ENCODE data around the gene LRRIQ4.

GRCh38 chr3:169841171-169841570, 28.5 kb downstream of the LRRIQ4 start:
- TF ChIP-seq, protein P1, sequence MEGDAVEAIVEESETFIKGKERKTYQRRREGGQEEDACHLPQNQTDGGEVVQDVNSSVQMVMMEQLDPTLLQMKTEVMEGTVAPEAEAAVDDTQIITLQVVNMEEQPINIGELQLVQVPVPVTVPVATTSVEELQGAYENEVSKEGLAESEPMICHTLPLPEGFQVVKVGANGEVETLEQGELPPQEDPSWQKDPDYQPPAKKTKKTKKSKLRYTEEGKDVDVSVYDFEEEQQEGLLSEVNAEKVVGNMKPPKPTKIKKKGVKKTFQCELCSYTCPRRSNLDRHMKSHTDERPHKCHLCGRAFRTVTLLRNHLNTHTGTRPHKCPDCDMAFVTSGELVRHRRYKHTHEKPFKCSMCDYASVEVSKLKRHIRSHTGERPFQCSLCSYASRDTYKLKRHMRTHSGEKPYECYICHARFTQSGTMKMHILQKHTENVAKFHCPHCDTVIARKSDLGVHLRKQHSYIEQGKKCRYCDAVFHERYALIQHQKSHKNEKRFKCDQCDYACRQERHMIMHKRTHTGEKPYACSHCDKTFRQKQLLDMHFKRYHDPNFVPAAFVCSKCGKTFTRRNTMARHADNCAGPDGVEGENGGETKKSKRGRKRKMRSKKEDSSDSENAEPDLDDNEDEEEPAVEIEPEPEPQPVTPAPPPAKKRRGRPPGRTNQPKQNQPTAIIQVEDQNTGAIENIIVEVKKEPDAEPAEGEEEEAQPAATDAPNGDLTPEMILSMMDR (IDR thresholded peaks at IDR 0.05) = no peak
- no peak for TF ChIP-seq EP300 (IDR thresholded peaks at IDR 0.05)
